HCT116 (cell line): ENCODE results near the gene MAN2B2. TPM values are rescaled to one million over a fixed set of nuclear protein-coding genes. Genes with fewer than 3 reads are reported as not detected.

Experiments used
- total RNA-seq: library from RNA; stranded (reverse); gene quantifications from one replicate; pipeline ENCODE4 v1.2.1, GENCODE V29; 2021; ENCODE audit not compliant: unreplicated experiment

The MAN2B2 gene
- total RNA-seq, 1 experiment from 2014 or later = 18.0 TPM

Other genes with a start within 250 kb of the MAN2B2 start
- 32.9 TPM for gene PPP2R2C, start 102.6 kb upstream of the MAN2B2 start, total RNA-seq
- gene MRFAP1, start 65.5 kb downstream of the MAN2B2 start, total RNA-seq = 313 TPM
- 4.1 TPM for gene S100P, start 118.7 kb downstream of the MAN2B2 start, total RNA-seq
- 43.0 TPM for gene MRFAP1L1, start 134.7 kb downstream of the MAN2B2 start, total RNA-seq
- 15.7 TPM for gene BLOC1S4, start 141.0 kb downstream of the MAN2B2 start, total RNA-seq
- gene KIAA0232, start 207.5 kb downstream of the MAN2B2 start, total RNA-seq = 18.1 TPM